ENCODE results near the gene LRP5.

The LRP5 gene

GRCh38 chr11:68373189-68373814 is 60.9 kb downstream of the LRP5 start:
- no peak for DNase-seq

GRCh38 chr11:68373815-68374501 is 61.6 kb downstream of the LRP5 start:
- DNase-seq: no peak

- DNase-seq: no peak
These were observed 62.1 kb downstream of the LRP5 start for GRCh38 chr11:68374531-68374930.

GRCh38 chr11:68375337-68375736 is 62.9 kb downstream of the LRP5 start:
- DNase-seq: no peak

GRCh38 chr11:68375766-68376165 is 63.4 kb downstream of the LRP5 start:
- DNase-seq: no peak

- no peak for DNase-seq
These were observed 65.0 kb downstream of the LRP5 start for GRCh38 chr11:68377389-68377795.

- DNase-seq: no peak
These were observed 66.8 kb downstream of the LRP5 start for GRCh38 chr11:68379206-68379605.

GRCh38 chr11:68380786-68381622 is 68.6 kb downstream of the LRP5 start:
- DNase-seq: no peak

GRCh38 chr11:68381716-68382115 is 69.3 kb downstream of the LRP5 start:
- no peak for DNase-seq

GRCh38 chr11:68382358-68382998 is 70.1 kb downstream of the LRP5 start:
- no peak for DNase-seq

- DNase-seq: peak in 1 of 2 experiments; percentile 29
These were observed 71.6 kb downstream of the LRP5 start for GRCh38 chr11:68383976-68384501.

GRCh38 chr11:68384530-68385081 is 72.2 kb downstream of the LRP5 start:
- no peak for DNase-seq

GRCh38 chr11:68385128-68385527 is 72.7 kb downstream of the LRP5 start:
- no peak for DNase-seq

GRCh38 chr11:68386331-68386978 is 74.1 kb downstream of the LRP5 start:
- DNase-seq: no peak

- DNase-seq: no peak
These were observed 75.4 kb downstream of the LRP5 start for GRCh38 chr11:68387840-68388239.

GRCh38 chr11:68388595-68389198 is 76.3 kb downstream of the LRP5 start:
- DNase-seq: no peak

- DNase-seq: no peak
These were observed 77.9 kb downstream of the LRP5 start for GRCh38 chr11:68390315-68390714.

GRCh38 chr11:68392822-68393221 is 80.4 kb downstream of the LRP5 start:
- no peak for DNase-seq

GRCh38 chr11:68396516-68396915 is 84.1 kb downstream of the LRP5 start:
- DNase-seq: no peak

- DNase-seq: no peak
These were observed 84.9 kb downstream of the LRP5 start for GRCh38 chr11:68397256-68397655.

GRCh38 chr11:68398995-68399851 is 86.8 kb downstream of the LRP5 start:
- DNase-seq: no peak

Measured in SW 1271 (cell line).